A549 (cell line): ENCODE data around the gene MRPS14.

Experiments
- BCL3 ChIP-seq: fragments of >200 bp; sonication (Bioruptor Twin); formaldehyde crosslinking; IDR thresholded peaks from 3 replicates; pipeline ENCODE4 v1.6.1; 2016
- CHD2 ChIP-seq: fragments of 150-350 bp; IDR thresholded peaks from 2 replicates; pipeline ENCODE4 v1.6.1; 2014; ENCODE audit warnings: low read length; ENCODE audit not compliant: partially characterized antibody
- CHD4 ChIP-seq: fragments of 200-600 bp; sonication (generic); IDR thresholded peaks from 2 replicates; pipeline ENCODE4 v1.6.1; 2016; ENCODE audit warnings: antibody characterized with exemption, mild to moderate bottlenecking, borderline replicate concordance
- JUN ChIP-seq, 2 experiments: fragments of >200 bp; sonication (Bioruptor Twin); formaldehyde crosslinking; IDR thresholded peaks; 2 replicates in 1 of 2; 3 replicates in 1 of 2; pipeline ENCODE4 v1.6.1; 2016 to 2017
- POLR2A ChIP-seq: IDR thresholded peaks from 2 replicates; pipeline ENCODE4 v1.6.1; 2012; ENCODE audit warnings: mild to moderate bottlenecking, low read length
- RFX5 ChIP-seq: fragments of 450-650 bp; IDR thresholded peaks from 2 replicates; pipeline ENCODE4 v1.7.1; 2014; ENCODE audit warnings: antibody characterized with exemption, mild to moderate bottlenecking, moderate library complexity
- SMC3 ChIP-seq: fragments of >200 bp; sonication (Bioruptor Twin); formaldehyde crosslinking; IDR thresholded peaks from 3 replicates; pipeline ENCODE4 v1.6.1; 2018; ENCODE audit warnings: inconsistent platforms
- ZFP36 ChIP-seq: fragments of 450-650 bp; IDR thresholded peaks from 2 replicates; pipeline ENCODE4 v1.6.1; 2014; ENCODE audit warnings: borderline replicate concordance; ENCODE audit not compliant: partially characterized antibody
- TF ChIP-seq, protein P1 (sequence below): fragments of >200 bp; sonication (Bioruptor Twin); formaldehyde crosslinking; IDR thresholded peaks from 3 replicates; pipeline ENCODE4 v1.5.1; 2016
- TF ChIP-seq, protein P2 (sequence below): IDR thresholded peaks from 2 replicates; pipeline ENCODE4 v1.6.1; 2012; ENCODE audit warnings: low read depth, borderline replicate concordance

GRCh38 chr1:175033953-175034352 is 10.7 kb upstream of the MRPS14 start:
- TF ChIP-seq, protein P1, sequence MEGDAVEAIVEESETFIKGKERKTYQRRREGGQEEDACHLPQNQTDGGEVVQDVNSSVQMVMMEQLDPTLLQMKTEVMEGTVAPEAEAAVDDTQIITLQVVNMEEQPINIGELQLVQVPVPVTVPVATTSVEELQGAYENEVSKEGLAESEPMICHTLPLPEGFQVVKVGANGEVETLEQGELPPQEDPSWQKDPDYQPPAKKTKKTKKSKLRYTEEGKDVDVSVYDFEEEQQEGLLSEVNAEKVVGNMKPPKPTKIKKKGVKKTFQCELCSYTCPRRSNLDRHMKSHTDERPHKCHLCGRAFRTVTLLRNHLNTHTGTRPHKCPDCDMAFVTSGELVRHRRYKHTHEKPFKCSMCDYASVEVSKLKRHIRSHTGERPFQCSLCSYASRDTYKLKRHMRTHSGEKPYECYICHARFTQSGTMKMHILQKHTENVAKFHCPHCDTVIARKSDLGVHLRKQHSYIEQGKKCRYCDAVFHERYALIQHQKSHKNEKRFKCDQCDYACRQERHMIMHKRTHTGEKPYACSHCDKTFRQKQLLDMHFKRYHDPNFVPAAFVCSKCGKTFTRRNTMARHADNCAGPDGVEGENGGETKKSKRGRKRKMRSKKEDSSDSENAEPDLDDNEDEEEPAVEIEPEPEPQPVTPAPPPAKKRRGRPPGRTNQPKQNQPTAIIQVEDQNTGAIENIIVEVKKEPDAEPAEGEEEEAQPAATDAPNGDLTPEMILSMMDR, result no peak
- no peak for TF ChIP-seq BCL3
- TF ChIP-seq RFX5, result no peak
- no peak for TF ChIP-seq CHD2
- TF ChIP-seq CHD4, result no peak
- TF ChIP-seq ZFP36, result no peak
- no peak for TF ChIP-seq POLR2A
- TF ChIP-seq, protein P2, sequence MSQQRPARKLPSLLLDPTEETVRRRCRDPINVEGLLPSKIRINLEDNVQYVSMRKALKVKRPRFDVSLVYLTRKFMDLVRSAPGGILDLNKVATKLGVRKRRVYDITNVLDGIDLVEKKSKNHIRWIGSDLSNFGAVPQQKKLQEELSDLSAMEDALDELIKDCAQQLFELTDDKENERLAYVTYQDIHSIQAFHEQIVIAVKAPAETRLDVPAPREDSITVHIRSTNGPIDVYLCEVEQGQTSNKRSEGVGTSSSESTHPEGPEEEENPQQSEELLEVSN, result no peak
- no peak for TF ChIP-seq JUN (IDR thresholded peaks at IDR 0.05)
- no peak for TF ChIP-seq SMC3
